ENCODE results near the gene CBFA2T3. TPM values are rescaled to one million over a fixed set of nuclear protein-coding genes. Genes with fewer than 3 reads are reported as not detected.
A peak's percentile ranks its signal among the peaks of the same experiment; 100 is the strongest.

The CBFA2T3 gene
- total and polyA plus RNA-seq, 2 donors = 11.2 to 19.1 TPM

DNA sequence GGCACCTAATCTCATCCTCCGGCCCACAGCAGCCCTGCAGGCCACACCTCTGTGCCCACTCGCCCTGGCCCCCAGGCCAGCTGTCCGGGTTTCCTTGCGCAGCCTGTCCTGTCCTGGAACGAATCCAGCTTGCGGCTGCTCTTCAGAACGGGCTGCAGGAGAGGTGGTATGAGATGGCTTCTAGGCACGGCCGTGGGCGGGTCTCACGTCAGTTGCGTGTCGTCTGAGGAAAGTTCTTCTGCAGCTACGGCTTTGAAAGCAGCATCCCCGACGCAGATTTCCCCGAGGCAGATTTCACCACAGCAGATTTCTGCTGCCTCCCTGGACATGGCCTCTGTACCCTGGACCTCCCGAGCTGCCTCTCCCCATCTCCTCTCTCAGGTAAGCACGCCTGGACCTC lies 138.4 kb downstream of the CBFA2T3 start:
- H3K4me3 ChIP-seq (ENCODE audit: low read length in 2 of 2) = no peak overlapping the region
- no peaks in the 10 kb centered on the region for H3K27me3 ChIP-seq (ENCODE audit: control insufficient read depth in 2 of 2, insufficient read depth in 1 of 2, low read length in 1 of 2)
- H3K4me1 ChIP-seq (ENCODE audit: control insufficient read depth in 2 of 2, insufficient read depth in 2 of 2, low read length in 2 of 2) = no peaks in the 10 kb centered on the region
- H3K36me3 ChIP-seq (ENCODE audit: control insufficient read depth in 2 of 2, insufficient read depth in 2 of 2, low read length in 1 of 2) = peaks cover 11 to 15% of the 10 kb centered on the region in 2 donors
- no peak for DNase-seq (ENCODE audit: low read depth in 6 of 9, low spot score in 9 of 9)
- H3K9me3 ChIP-seq (ENCODE audit: control insufficient read depth in 2 of 2, insufficient read depth in 1 of 2, low read length in 1 of 2) = no peaks in the 10 kb centered on the region
- 97% methylated on average over 19 of the region's 19 CpGs for WGBS
- no peak overlapping the region for H3K27ac ChIP-seq (ENCODE audit: low read depth in 1 of 2, low read length in 1 of 2)

DNA sequence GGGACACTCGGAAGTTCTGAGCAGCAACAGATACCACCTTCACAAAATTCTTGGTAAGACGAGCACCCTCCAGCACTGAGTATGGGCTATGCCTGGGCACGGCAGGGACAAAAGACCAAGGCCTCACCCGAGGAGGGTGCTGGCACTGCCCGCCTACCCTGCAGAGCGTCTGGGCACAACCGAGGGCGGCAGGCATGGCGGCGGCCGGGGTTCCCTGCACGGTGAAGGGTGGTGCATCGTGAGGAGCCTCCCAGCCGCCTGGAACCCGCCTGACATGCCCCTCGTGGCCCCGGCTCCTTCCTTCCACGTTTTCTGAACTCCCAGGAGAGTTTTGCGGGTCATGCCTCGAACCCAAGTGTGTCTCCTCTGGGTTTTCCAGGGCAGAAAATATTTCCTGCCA lies 139.2 kb downstream of the CBFA2T3 start:
- Histone ChIP-seq H3K4me1 (ENCODE audit: control insufficient read depth in 2 of 2, insufficient read depth in 2 of 2, low read length in 2 of 2) (no peaks in the 10 kb centered on the region), H3K27me3 (ENCODE audit: control insufficient read depth in 2 of 2, insufficient read depth in 1 of 2, low read length in 1 of 2) (no peaks in the 10 kb centered on the region), H3K36me3 (ENCODE audit: control insufficient read depth in 2 of 2, insufficient read depth in 2 of 2, low read length in 1 of 2) (peaks cover 11 to 15% of the 10 kb centered on the region in 2 donors), H3K9me3 (ENCODE audit: control insufficient read depth in 2 of 2, insufficient read depth in 1 of 2, low read length in 1 of 2) (no peaks in the 10 kb centered on the region), H3K27ac (ENCODE audit: low read depth in 1 of 2, low read length in 1 of 2) (no peak overlapping the region), H3K4me3 (ENCODE audit: low read length in 2 of 2) (no peak overlapping the region)
- DNase-seq (ENCODE audit: low read depth in 6 of 9, low spot score in 9 of 9) = no peak
- 91% methylated on average over 20 of the region's 20 CpGs for WGBS

GRCh38 chr16:88836791-88837190 lies 140.2 kb downstream of the CBFA2T3 start:
- no peaks in the 10 kb centered on the region for H3K4me1 ChIP-seq (ENCODE audit: control insufficient read depth in 2 of 2, insufficient read depth in 2 of 2, low read length in 2 of 2)
- no peak for DNase-seq (ENCODE audit: low read depth in 6 of 9, low spot score in 9 of 9)
- H3K27ac ChIP-seq (ENCODE audit: low read depth in 1 of 2, low read length in 1 of 2) = no peak overlapping the region
- peaks cover 11 to 15% of the 10 kb centered on the region in 2 donors for H3K36me3 ChIP-seq (ENCODE audit: control insufficient read depth in 2 of 2, insufficient read depth in 2 of 2, low read length in 1 of 2)
- no peaks in the 10 kb centered on the region for H3K9me3 ChIP-seq (ENCODE audit: control insufficient read depth in 2 of 2, insufficient read depth in 1 of 2, low read length in 1 of 2)
- WGBS = 97% methylated on average over 17 of the region's 17 CpGs
- H3K4me3 ChIP-seq (ENCODE audit: low read length in 2 of 2) = no peak overlapping the region
- no peaks in the 10 kb centered on the region for H3K27me3 ChIP-seq (ENCODE audit: control insufficient read depth in 2 of 2, insufficient read depth in 1 of 2, low read length in 1 of 2)

- peaks cover 11 to 15% of the 10 kb centered on the region in 2 donors for H3K36me3 ChIP-seq (ENCODE audit: control insufficient read depth in 2 of 2, insufficient read depth in 2 of 2, low read length in 1 of 2)
- no peak overlapping the region for H3K27ac ChIP-seq (ENCODE audit: low read depth in 1 of 2, low read length in 1 of 2)
- no peaks in the 10 kb centered on the region for H3K4me1 ChIP-seq (ENCODE audit: control insufficient read depth in 2 of 2, insufficient read depth in 2 of 2, low read length in 2 of 2)
- H3K4me3 ChIP-seq (ENCODE audit: low read length in 2 of 2) = no peak overlapping the region
- no peaks in the 10 kb centered on the region for H3K27me3 ChIP-seq (ENCODE audit: control insufficient read depth in 2 of 2, insufficient read depth in 1 of 2, low read length in 1 of 2)
- no peak for DNase-seq (ENCODE audit: low read depth in 6 of 9, low spot score in 9 of 9)
- 94% methylated on average over 33 of the region's 33 CpGs for WGBS
- no peaks in the 10 kb centered on the region for H3K9me3 ChIP-seq (ENCODE audit: control insufficient read depth in 2 of 2, insufficient read depth in 1 of 2, low read length in 1 of 2)
Measured at GRCh38 chr16:88835818-88836217, 141.2 kb downstream of the CBFA2T3 start.

DNA sequence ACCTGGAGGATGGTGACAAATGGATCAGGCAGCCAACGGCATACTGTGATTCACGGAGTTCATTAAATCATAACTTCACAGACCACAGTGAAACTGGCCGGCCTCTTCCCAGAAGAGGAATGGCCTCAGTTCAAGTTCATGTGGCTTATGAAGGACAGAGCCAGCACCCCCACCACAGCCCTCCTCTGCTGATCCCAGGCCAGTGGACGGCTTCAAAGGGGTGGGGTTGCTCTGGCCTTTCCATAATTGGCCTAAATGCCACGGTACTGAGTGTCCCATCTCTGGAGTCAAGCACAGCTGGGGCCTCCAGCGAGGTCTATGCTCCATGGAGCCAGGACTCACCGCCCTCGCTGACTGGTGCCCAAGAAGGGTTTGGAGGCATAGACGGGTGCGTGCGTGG lies 141.6 kb downstream of the CBFA2T3 start:
- no peak for DNase-seq (ENCODE audit: low read depth in 6 of 9, low spot score in 9 of 9)
- no peak overlapping the region for H3K4me3 ChIP-seq (ENCODE audit: low read length in 2 of 2)
- no peak overlapping the region for H3K27ac ChIP-seq (ENCODE audit: low read depth in 1 of 2, low read length in 1 of 2)
- no peaks in the 10 kb centered on the region for H3K4me1 ChIP-seq (ENCODE audit: control insufficient read depth in 2 of 2, insufficient read depth in 2 of 2, low read length in 2 of 2)
- no peaks in the 10 kb centered on the region for H3K9me3 ChIP-seq (ENCODE audit: control insufficient read depth in 2 of 2, insufficient read depth in 1 of 2, low read length in 1 of 2)
- WGBS = 88% methylated on average over 11 of the region's 11 CpGs
- H3K36me3 ChIP-seq (ENCODE audit: control insufficient read depth in 2 of 2, insufficient read depth in 2 of 2, low read length in 1 of 2) = peaks cover 10 to 11% of the 10 kb centered on the region in 2 donors
- no peaks in the 10 kb centered on the region for H3K27me3 ChIP-seq (ENCODE audit: control insufficient read depth in 2 of 2, insufficient read depth in 1 of 2, low read length in 1 of 2)

- no peaks in the 10 kb centered on the region for H3K9me3 ChIP-seq (ENCODE audit: control insufficient read depth in 2 of 2, insufficient read depth in 1 of 2, low read length in 1 of 2)
- no peak overlapping the region for H3K4me3 ChIP-seq (ENCODE audit: low read length in 2 of 2)
- H3K36me3 ChIP-seq (ENCODE audit: control insufficient read depth in 2 of 2, insufficient read depth in 2 of 2, low read length in 1 of 2) = peaks cover 4% of the 10 kb centered on the region in 2 donors
- 97% methylated on average over 13 of the region's 13 CpGs for WGBS
- no peak overlapping the region for H3K27ac ChIP-seq (ENCODE audit: low read depth in 1 of 2, low read length in 1 of 2)
- H3K4me1 ChIP-seq (ENCODE audit: control insufficient read depth in 2 of 2, insufficient read depth in 2 of 2, low read length in 2 of 2) = no peaks in the 10 kb centered on the region
- H3K27me3 ChIP-seq (ENCODE audit: control insufficient read depth in 2 of 2, insufficient read depth in 1 of 2, low read length in 1 of 2) = no peaks in the 10 kb centered on the region
- DNase-seq (ENCODE audit: low read depth in 6 of 9, low spot score in 9 of 9) = no peak
Measured at GRCh38 chr16:88834670-88835069, 142.3 kb downstream of the CBFA2T3 start.

GRCh38 chr16:88833086-88833485 lies 143.9 kb downstream of the CBFA2T3 start:
- no peak overlapping the region for H3K27ac ChIP-seq (ENCODE audit: low read depth in 1 of 2, low read length in 1 of 2)
- no peaks in the 10 kb centered on the region for H3K27me3 ChIP-seq (ENCODE audit: control insufficient read depth in 2 of 2, insufficient read depth in 1 of 2, low read length in 1 of 2)
- DNase-seq (ENCODE audit: low read depth in 6 of 9, low spot score in 9 of 9) = no peak
- H3K36me3 ChIP-seq (ENCODE audit: control insufficient read depth in 2 of 2, insufficient read depth in 2 of 2, low read length in 1 of 2) = peaks cover 0 to 3% of the 10 kb centered on the region in 2 donors
- no peaks in the 10 kb centered on the region for H3K9me3 ChIP-seq (ENCODE audit: control insufficient read depth in 2 of 2, insufficient read depth in 1 of 2, low read length in 1 of 2)
- no peak overlapping the region for H3K4me3 ChIP-seq (ENCODE audit: low read length in 2 of 2)
- 96% methylated on average over 13 of the region's 13 CpGs for WGBS
- no peaks in the 10 kb centered on the region for H3K4me1 ChIP-seq (ENCODE audit: control insufficient read depth in 2 of 2, insufficient read depth in 2 of 2, low read length in 2 of 2)

DNA sequence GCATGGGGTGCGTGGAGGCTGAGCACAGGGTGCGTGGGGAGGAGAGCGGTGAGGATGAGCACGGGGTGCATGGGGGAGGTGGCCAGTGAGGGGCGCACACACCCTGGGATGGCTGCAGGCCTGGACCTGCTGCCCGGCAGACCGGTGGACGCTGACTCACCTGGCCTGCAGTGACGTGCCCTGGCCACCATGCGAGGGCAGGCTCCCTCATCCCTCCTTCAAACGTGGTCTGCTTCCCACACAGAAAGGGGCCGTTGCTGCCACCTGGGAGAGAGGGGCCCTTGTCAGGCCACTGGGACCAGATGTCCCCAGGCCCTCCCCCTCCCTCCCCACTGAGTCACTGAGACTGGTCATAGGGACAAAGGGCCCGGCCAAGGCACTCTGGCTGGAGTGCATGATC lies 145.2 kb downstream of the CBFA2T3 start:
- Histone ChIP-seq H3K27me3 (ENCODE audit: control insufficient read depth in 2 of 2, insufficient read depth in 1 of 2, low read length in 1 of 2) (no peaks in the 10 kb centered on the region), H3K4me3 (ENCODE audit: low read length in 2 of 2) (no peak overlapping the region), H3K9me3 (ENCODE audit: control insufficient read depth in 2 of 2, insufficient read depth in 1 of 2, low read length in 1 of 2) (no peaks in the 10 kb centered on the region), H3K27ac (ENCODE audit: low read depth in 1 of 2, low read length in 1 of 2) (no peak overlapping the region), H3K4me1 (ENCODE audit: control insufficient read depth in 2 of 2, insufficient read depth in 2 of 2, low read length in 2 of 2) (no peaks in the 10 kb centered on the region), H3K36me3 (ENCODE audit: control insufficient read depth in 2 of 2, insufficient read depth in 2 of 2, low read length in 1 of 2) (peaks cover 0 to 7% of the 10 kb centered on the region in 2 donors)
- DNase-seq (ENCODE audit: low read depth in 6 of 9, low spot score in 9 of 9) = no peak
- WGBS = 94% methylated on average over 13 of the region's 13 CpGs

GRCh38 chr16:88830783-88831182 lies 146.2 kb downstream of the CBFA2T3 start:
- WGBS = 98% methylated on average over 14 of the region's 14 CpGs
- no peaks in the 10 kb centered on the region for H3K4me1 ChIP-seq (ENCODE audit: control insufficient read depth in 2 of 2, insufficient read depth in 2 of 2, low read length in 2 of 2)
- H3K27ac ChIP-seq (ENCODE audit: low read depth in 1 of 2, low read length in 1 of 2) = no peak overlapping the region
- DNase-seq (ENCODE audit: low read depth in 6 of 9, low spot score in 9 of 9) = no peak
- no peak overlapping the region for H3K4me3 ChIP-seq (ENCODE audit: low read length in 2 of 2)
- no peaks in the 10 kb centered on the region for H3K27me3 ChIP-seq (ENCODE audit: control insufficient read depth in 2 of 2, insufficient read depth in 1 of 2, low read length in 1 of 2)
- H3K9me3 ChIP-seq (ENCODE audit: control insufficient read depth in 2 of 2, insufficient read depth in 1 of 2, low read length in 1 of 2) = no peaks in the 10 kb centered on the region
- peaks cover 0 to 7% of the 10 kb centered on the region in 2 donors for H3K36me3 ChIP-seq (ENCODE audit: control insufficient read depth in 2 of 2, insufficient read depth in 2 of 2, low read length in 1 of 2)

GRCh38 chr16:88830258-88830657 lies 146.7 kb downstream of the CBFA2T3 start:
- Histone ChIP-seq H3K27me3 (ENCODE audit: control insufficient read depth in 2 of 2, insufficient read depth in 1 of 2, low read length in 1 of 2) (no peaks in the 10 kb centered on the region), H3K4me3 (ENCODE audit: low read length in 2 of 2) (no peak overlapping the region), H3K4me1 (ENCODE audit: control insufficient read depth in 2 of 2, insufficient read depth in 2 of 2, low read length in 2 of 2) (no peaks in the 10 kb centered on the region), H3K9me3 (ENCODE audit: control insufficient read depth in 2 of 2, insufficient read depth in 1 of 2, low read length in 1 of 2) (no peaks in the 10 kb centered on the region), H3K36me3 (ENCODE audit: control insufficient read depth in 2 of 2, insufficient read depth in 2 of 2, low read length in 1 of 2) (peaks cover 0 to 7% of the 10 kb centered on the region in 2 donors), H3K27ac (ENCODE audit: low read depth in 1 of 2, low read length in 1 of 2) (peak overlapping the region in 1 of 2 donors; percentile 5)
- DNase-seq (ENCODE audit: low read depth in 6 of 9, low spot score in 9 of 9) = no peak
- WGBS = 93% methylated on average over 11 of the region's 11 CpGs

All from thymus (tissue), 11 donors.